Sigmoid colon (tissue), 7 donors: ENCODE measurements around the gene LENG9. TPM values are rescaled to one million over a fixed set of nuclear protein-coding genes. Genes with fewer than 3 reads are reported as not detected.

Source experiments
- DNase-seq: peaks from one replicate; pipeline ENCODE4 v3.0.0-alpha.2; 2019
- H3K27ac ChIP-seq, 4 donors: fragments of 200-600 bp; sonication (generic); one replicate each; pipeline ENCODE4 v1.5.1; 2016 to 2019; ENCODE audit warnings: mild to moderate bottlenecking in 1 of 4
- H3K27me3 ChIP-seq, 3 donors: fragments of 200-600 bp; sonication (generic); one replicate each; pipeline ENCODE4 v1.5.1; 2019; ENCODE audit warnings: mild to moderate bottlenecking in 1 of 3
- H3K36me3 ChIP-seq, 4 donors: fragments of 200-600 bp; sonication (generic); one replicate each; pipeline ENCODE4 v1.5.1; 2016 to 2019
- H3K4me1 ChIP-seq, 4 donors: fragments of 200-600 bp; sonication (generic); one replicate each; pipeline ENCODE4 v1.5.1; 2017 to 2019
- H3K4me3 ChIP-seq, 4 donors: fragments of 200-600 bp; sonication (generic); one replicate each; pipeline ENCODE4 v1.5.1; 2017 to 2019; ENCODE audit warnings: mild to moderate bottlenecking in 2 of 4, moderate library complexity in 1 of 4
- H3K9me3 ChIP-seq, 4 donors: fragments of 200-600 bp in 3 of 4; sonication (generic) in 3 of 4; one replicate each; pipeline versions ENCODE4 v1.5.1 to v1.6.1; 2013 to 2019
- CTCF ChIP-seq, 4 experiments: fragments of 450-650 bp in 3 of 4; fragments of 200-600 bp in 1 of 4; IDR thresholded peaks; one replicate each; pipeline ENCODE4 v1.5.1; 2016 to 2019; ENCODE audit warnings: antibody characterized with exemption in 4 of 4, mild to moderate bottlenecking in 3 of 4, moderate library complexity in 2 of 4
- EP300 ChIP-seq, 4 donors: sonication (generic); formaldehyde crosslinking; IDR thresholded peaks; one replicate each; pipeline ENCODE4 v1.6.1; 2017; ENCODE audit warnings: antibody characterized with exemption in 4 of 4
- POLR2A ChIP-seq, 2 donors: fragments of 450-650 bp; IDR thresholded peaks; one replicate each; pipeline ENCODE4 v1.6.1; 2016; ENCODE audit warnings: antibody characterized with exemption in 2 of 2, mild to moderate bottlenecking in 2 of 2, moderate library complexity in 2 of 2
- POLR2AphosphoS5 ChIP-seq, 4 donors: sonication (generic); formaldehyde crosslinking; IDR thresholded peaks; one replicate each; pipeline ENCODE4 v1.6.1; 2017; ENCODE audit warnings: antibody characterized with exemption in 4 of 4
- WGBS, 2 donors: extraction: QIAGEN DNeasy Blood & Tissue Kit; methylation state at CpG; one replicate each; pipeline ENCODE4 v1.1.7; 2013; 5-methylcytosine and 5-hydroxymethylcytosine counted together
- intact Hi-C: fragments of 100-400 bp; cut with DNase I; formaldehyde crosslinking; loops from one replicate; pipeline ENCODE4 v1.15.1; 2023
- polyA plus RNA-seq, 3 donors: library from polyadenylated mRNA; stranded (reverse); fragments of 200-250 nt; gene quantifications; one replicate each; pipeline ENCODE4 v1.2.3, GENCODE V29; 2013
- small RNA-seq, 3 donors: library from RNA; depleted of rRNA; stranded (forward); fragments of <200 nt; gene quantifications; one replicate each; pipeline ENCODE3, GENCODE V24; 2016
- total RNA-seq, 4 donors: library from RNA; depleted of rRNA; stranded (reverse); fragments of >200 nt; gene quantifications; one replicate each; pipeline ENCODE4 v1.1.0, GENCODE V29; 2016
- donor health status: healthy with polysubstance abuse.
- donor health status: Bipolar disorder and iron deficiency.
- donor health status: healthy.

The LENG9 gene
- total and polyA plus RNA-seq, 7 donors, result 2.5 to 14.8 (median 7.8) TPM

- Histone ChIP-seq H3K9me3 (no peaks in the 10 kb centered on the region), H3K27me3 (peaks cover 29 to 61% (median 31%) of the 10 kb centered on the region in 3 donors), H3K27ac (no peak overlapping the region), H3K4me3 (no peak overlapping the region), H3K4me1 (peaks cover 0 to 6% (median 0%) of the 10 kb centered on the region in 4 donors), H3K36me3 (no peaks in the 10 kb centered on the region)
- TF ChIP-seq EP300 (IDR thresholded peaks at IDR 0.05) (no peak), CTCF (IDR thresholded peaks at IDR 0.05) (no peak), POLR2A (IDR thresholded peaks at IDR 0.05) (no peak), POLR2AphosphoS5 (IDR thresholded peaks at IDR 0.05) (no peak)
- intact Hi-C loops, result no loop called here
- DNase-seq, result no peak
- WGBS, 2 donors, result 72 to 80% methylated on average over 4 of the region's 4 CpGs
Observed at GRCh38 chr19:54412877-54413276, 50.7 kb downstream of the LENG9 start.

Small RNA genes within 50 kb of the gene (small RNA-seq; reads per million reads assigned to genes)
- 0 reads per million in 3 donors for gene AC245884.3

Other genes starting within 250 kb of the LENG9 start
- 10 to 100 TPM; 12.5 to 19.3 (median 16.8) TPM for gene LILRB3, start 240.8 kb downstream of the LENG9 start, total RNA-seq
- gene LILRB3, start 240.8 kb downstream of the LENG9 start, polyA plus RNA-seq, result 1 to 10 TPM; 4.2 to 7.2 (median 4.9) TPM
- 1 to 10 TPM; 1.8 to 3.2 (median 2.3) TPM for gene LILRA6, start 221.0 kb downstream of the LENG9 start, total RNA-seq
- gene LILRA6, start 221.0 kb downstream of the LENG9 start, polyA plus RNA-seq, result 1 to 10 TPM; 1.2 to 2.3 (median 1.5) TPM
- 10 to 100 TPM in 3 of 4 donors, 1 to 10 TPM in 1; 8.4 to 23.5 (median 11.7) TPM for gene LILRB5, start 206.5 kb downstream of the LENG9 start, total RNA-seq
- 10 to 100 TPM in 1 of 3 donors, 1 to 10 TPM in 2; 2.2 to 27.0 (median 4.2) TPM for gene LILRB5, start 206.5 kb downstream of the LENG9 start, polyA plus RNA-seq
- gene LILRB2, start 182.7 kb downstream of the LENG9 start, total RNA-seq, result 1 to 10 TPM; 2.5 to 5.0 (median 3.5) TPM
- gene LILRB2, start 182.7 kb downstream of the LENG9 start, polyA plus RNA-seq, result 1 to 10 TPM; 2.4 to 5.9 (median 5.5) TPM
- 1 to 10 TPM in 3 of 4 donors, not detected in 1; 2.0 to 6.7 (median 2.5) TPM for gene LILRA5, start 150.6 kb downstream of the LENG9 start, total RNA-seq
- gene LILRA5, start 150.6 kb downstream of the LENG9 start, polyA plus RNA-seq, result 10 to 100 TPM in 1 of 3 donors, 1 to 10 TPM in 2; 5.1 to 14.6 (median 6.0) TPM
- under 1 TPM in 1 of 4 donors, not detected in 3; 0.36 TPM for gene LILRA4, start 124.6 kb downstream of the LENG9 start, total RNA-seq
- gene LILRA4, start 124.6 kb downstream of the LENG9 start, polyA plus RNA-seq, result 1 to 10 TPM in 2 of 3 donors, under 1 TPM in 1; 0.92 to 3.9 (median 3.0) TPM
- 10 to 100 TPM in 3 of 4 donors, 1 to 10 TPM in 1; 4.4 to 18.9 (median 14.4) TPM for gene LAIR1, start 98.8 kb downstream of the LENG9 start, total RNA-seq
- 10 to 100 TPM in 2 of 3 donors, 1 to 10 TPM in 1; 6.6 to 34.6 (median 13.4) TPM for gene LAIR1, start 98.8 kb downstream of the LENG9 start, polyA plus RNA-seq
- gene TTYH1, start 48.3 kb downstream of the LENG9 start, total RNA-seq, result 1 to 10 TPM; 2.5 to 5.4 (median 3.7) TPM
- 1 to 10 TPM in 2 of 3 donors, under 1 TPM in 1; 0.23 to 2.2 (median 1.8) TPM for gene TTYH1, start 48.3 kb downstream of the LENG9 start, polyA plus RNA-seq
- gene LENG8, start 14.6 kb downstream of the LENG9 start, total RNA-seq, result 100 to 1,000 TPM in 2 of 4 donors, 10 to 100 TPM in 2; 59.1 to 286 (median 107) TPM
- 100 to 1,000 TPM in 1 of 3 donors, 10 to 100 TPM in 2; 13.6 to 148 (median 18.0) TPM for gene LENG8, start 14.6 kb downstream of the LENG9 start, polyA plus RNA-seq
- gene CDC42EP5, start 9.5 kb upstream of the LENG9 start, total RNA-seq, result 10 to 100 TPM; 12.1 to 16.6 (median 13.1) TPM
- gene CDC42EP5, start 9.5 kb upstream of the LENG9 start, polyA plus RNA-seq, result 100 to 1,000 TPM; 171 to 529 (median 348) TPM
- gene LAIR2, start 39.1 kb upstream of the LENG9 start, total RNA-seq, result not detected
- gene LAIR2, start 39.1 kb upstream of the LENG9 start, polyA plus RNA-seq, result 1 to 10 TPM in 1 of 3 donors, not detected in 2; 1.9 TPM
- 1 to 10 TPM in 3 of 4 donors, not detected in 1; 3.1 to 3.4 (median 3.2) TPM for gene LILRA2, start 110.0 kb upstream of the LENG9 start, total RNA-seq
- 1 to 10 TPM in 2 of 3 donors, under 1 TPM in 1; 0.66 to 3.2 (median 2.4) TPM for gene LILRA2, start 110.0 kb upstream of the LENG9 start, polyA plus RNA-seq
- gene LILRA1, start 129.9 kb upstream of the LENG9 start, total RNA-seq, result 1 to 10 TPM in 2 of 4 donors, under 1 TPM in 2; 0.66 to 2.3 (median 0.91) TPM
- gene LILRA1, start 129.9 kb upstream of the LENG9 start, polyA plus RNA-seq, result under 1 TPM in 1 of 3 donors, not detected in 2; 0.54 TPM
- gene LILRB1, start 166.7 kb upstream of the LENG9 start, total RNA-seq, result 1 to 10 TPM; 1.8 to 5.8 (median 3.0) TPM
- 10 to 100 TPM in 1 of 3 donors, 1 to 10 TPM in 2; 3.7 to 11.7 (median 6.6) TPM for gene LILRB1, start 166.7 kb upstream of the LENG9 start, polyA plus RNA-seq
- 1 to 10 TPM; 1.4 to 6.4 (median 4.3) TPM for gene LILRB4, start 199.2 kb upstream of the LENG9 start, total RNA-seq
- 10 to 100 TPM in 2 of 3 donors, 1 to 10 TPM in 1; 3.0 to 23.8 (median 15.8) TPM for gene LILRB4, start 199.2 kb upstream of the LENG9 start, polyA plus RNA-seq